GM12892 (cell line): ENCODE measurements around the gene RFX4.

Experiments
- POLR2A ChIP-seq: IDR thresholded peaks from 2 replicates; pipeline ENCODE4 v1.6.1; 2011; ENCODE audit warnings: low read depth, low read length, control low read depth
- POLR2AphosphoS5 ChIP-seq: IDR thresholded peaks from 2 replicates; pipeline ENCODE4 v1.6.1; 2011; ENCODE audit warnings: low read depth, low read length, control low read depth

DNA sequence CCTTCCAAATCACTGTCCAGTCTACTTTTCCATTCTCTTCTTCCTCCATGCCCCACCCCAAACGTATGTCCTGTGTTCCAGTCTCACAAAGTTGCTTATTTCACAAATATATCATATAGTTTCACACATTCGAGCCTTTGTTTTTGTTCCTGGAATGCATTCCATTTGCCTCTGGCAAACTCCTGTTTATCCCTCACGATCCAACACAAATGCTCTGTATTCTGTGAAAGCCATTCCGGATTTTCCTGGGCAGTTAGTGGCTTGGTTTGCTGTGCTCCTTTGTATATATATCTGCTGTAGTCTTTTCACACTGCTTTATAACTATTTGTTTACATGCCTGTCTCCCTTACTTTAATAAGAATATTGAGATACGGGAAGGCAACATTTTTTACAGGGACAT is 200.7 kb downstream of the RFX4 start:
- TF ChIP-seq POLR2A (no peak), POLR2AphosphoS5 (no peak)
